NB4 (cell line): ENCODE results near the gene DIP2C.

Source experiments
- DNase-seq: peaks from one replicate; pipeline ENCODE4 v3.0.0; 2010; ENCODE audit warnings: low read depth
- H3K4me3 ChIP-seq: one replicate; pipeline ENCODE4 v1.5.1; 2011; ENCODE audit warnings: mild to moderate bottlenecking, low read depth, low read length, moderate library complexity
- CTCF ChIP-seq: IDR thresholded peaks from one replicate; pipeline ENCODE4 v1.5.1; 2012; ENCODE audit warnings: low read depth, low read length
- MAX ChIP-seq: IDR thresholded peaks from 2 replicates; pipeline ENCODE4 v1.6.1; 2011; ENCODE audit warnings: low read depth, low read length
- MYC ChIP-seq: IDR thresholded peaks from 2 replicates; pipeline ENCODE4 v1.6.1; 2011; ENCODE audit warnings: low read depth, low read length
- POLR2A ChIP-seq: IDR thresholded peaks from 2 replicates; pipeline ENCODE4 v1.6.1; 2011; ENCODE audit warnings: mild to moderate bottlenecking; ENCODE audit not compliant: insufficient read length; ENCODE audit errors: extremely low read depth

Gene DIP2C

GRCh38 chr10:273088-273487 is 416.4 kb downstream of the DIP2C start:
- DNase-seq = no peak
- no peak overlapping the region for H3K4me3 ChIP-seq
- TF ChIP-seq POLR2A = no peak
- TF ChIP-seq CTCF = no peak
- TF ChIP-seq MAX = no peak
- TF ChIP-seq MYC = no peak

- no peak for DNase-seq
- TF ChIP-seq MAX = no peak
- no peak for TF ChIP-seq POLR2A
- TF ChIP-seq MYC = no peak
- no peak for TF ChIP-seq CTCF
- no peak overlapping the region for H3K4me3 ChIP-seq
Observed at GRCh38 chr10:271722-272121, 417.7 kb downstream of the DIP2C start.

GRCh38 chr10:271201-271600 is 418.3 kb downstream of the DIP2C start:
- no peak for DNase-seq

GRCh38 chr10:269440-270074 is 419.9 kb downstream of the DIP2C start:
- H3K4me3 ChIP-seq = no peak overlapping the region
- DNase-seq = no peak
- no peak for TF ChIP-seq MYC
- no peak for TF ChIP-seq POLR2A
- TF ChIP-seq CTCF = no peak
- no peak for TF ChIP-seq MAX

More at GRCh38 chr10:271201-271600, 418.3 kb downstream of the DIP2C start:
- TF ChIP-seq MYC (no peak), POLR2A (no peak), MAX (no peak), CTCF (no peak)
- no peak overlapping the region for H3K4me3 ChIP-seq

- TF ChIP-seq POLR2A (no peak), CTCF (no peak), MYC (no peak), MAX (no peak)
- DNase-seq = no peak
- H3K4me3 ChIP-seq = no peak overlapping the region
Observed at GRCh38 chr10:267705-268104, 421.8 kb downstream of the DIP2C start.
